ENCODE results near the gene STK26.
A peak's percentile ranks its signal among the peaks of the same experiment; 100 is the strongest.
"Not testable (repeated sequence)": the region's sequence is repeated elsewhere in the genome, so short reads cannot be mapped to it uniquely, and the experiment has no call there.

The STK26 gene

DNA sequence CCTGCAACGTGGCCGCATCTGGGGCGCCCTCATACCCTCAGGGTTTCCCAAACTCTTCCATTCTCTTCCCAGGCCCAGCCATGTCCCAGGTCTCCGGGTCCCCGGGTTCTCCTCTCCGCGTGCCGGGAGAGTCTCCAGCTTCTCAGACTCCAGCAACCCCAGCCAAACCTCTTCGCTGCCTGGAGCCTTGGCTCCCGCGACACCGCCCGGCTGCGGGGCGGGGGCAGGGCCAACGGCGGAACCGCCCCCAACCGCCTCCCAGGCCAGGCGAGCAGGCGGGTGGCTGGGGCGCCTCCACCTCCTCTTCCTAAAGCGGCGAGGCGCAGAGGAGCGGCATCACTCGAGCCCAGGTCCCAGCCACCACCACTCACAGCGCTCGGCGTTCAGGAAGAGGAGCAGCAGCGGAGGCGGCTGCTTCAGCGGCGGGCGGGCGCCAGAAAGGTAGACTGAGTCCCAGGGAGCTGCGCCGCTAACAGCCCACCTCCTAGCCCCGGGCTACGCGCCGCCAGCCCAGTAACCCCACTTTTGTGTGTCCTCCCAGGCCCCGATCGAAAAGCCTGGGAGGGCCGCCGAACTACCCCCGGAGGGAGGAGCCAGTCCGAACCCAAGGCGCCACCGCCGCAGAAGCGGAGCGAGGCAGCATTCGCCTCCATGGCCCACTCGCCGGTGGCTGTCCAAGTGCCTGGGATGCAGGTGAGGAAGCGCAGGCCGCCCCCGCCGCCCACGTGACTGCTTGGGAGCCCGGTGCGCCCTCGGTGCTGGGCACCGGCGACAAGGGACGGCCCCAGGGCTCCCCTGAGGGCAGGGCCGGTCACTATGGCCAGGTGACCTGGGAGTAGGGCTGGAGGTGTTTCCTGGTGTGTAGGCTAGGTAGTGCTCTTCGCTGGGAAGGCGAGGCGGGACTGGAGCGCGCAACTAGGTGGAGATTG lies at the start of gene STK26:
Gene STK26, plus strand, starts transcription at position 336 of the 929 bp plus-strand sequence. Its CDS starts 316 bp downstream, at position 652.
- peak; percentile 52 for DNase-seq

- no peak for DNase-seq
These were observed 47.3 kb upstream of the STK26 start for GRCh38 chrX:131975851-131976250.

- DNase-seq = no peak
These were observed 45.5 kb upstream of the STK26 start for GRCh38 chrX:131977619-131978018.

GRCh38 chrX:131979116-131979515 lies 44.0 kb upstream of the STK26 start:
- no peak for DNase-seq

GRCh38 chrX:131985526-131986049 lies 37.5 kb upstream of the STK26 start:
- DNase-seq = no peak

DNA sequence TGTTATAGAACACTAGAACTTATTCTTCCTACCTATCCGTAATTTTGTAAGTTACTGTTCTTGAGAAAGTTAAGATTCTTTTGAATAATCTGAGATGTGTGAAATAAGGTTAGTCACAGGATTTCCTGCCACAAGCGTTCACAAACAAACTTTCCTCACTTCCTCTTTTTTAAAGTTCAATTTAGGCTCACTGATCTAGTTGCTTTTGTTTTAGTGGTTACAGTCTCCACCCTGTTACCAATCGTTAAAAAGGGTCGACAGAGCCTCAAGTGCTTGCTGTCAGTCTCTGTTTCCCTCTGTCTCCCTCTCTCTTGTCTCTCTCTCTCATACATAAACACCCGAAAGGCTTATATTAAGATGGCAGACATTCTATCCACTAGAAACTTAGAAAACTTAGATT lies 35.9 kb upstream of the STK26 start:
- DNase-seq = no peak

GRCh38 chrX:131988236-131988635 lies 34.9 kb upstream of the STK26 start:
- no peak for DNase-seq

DNA sequence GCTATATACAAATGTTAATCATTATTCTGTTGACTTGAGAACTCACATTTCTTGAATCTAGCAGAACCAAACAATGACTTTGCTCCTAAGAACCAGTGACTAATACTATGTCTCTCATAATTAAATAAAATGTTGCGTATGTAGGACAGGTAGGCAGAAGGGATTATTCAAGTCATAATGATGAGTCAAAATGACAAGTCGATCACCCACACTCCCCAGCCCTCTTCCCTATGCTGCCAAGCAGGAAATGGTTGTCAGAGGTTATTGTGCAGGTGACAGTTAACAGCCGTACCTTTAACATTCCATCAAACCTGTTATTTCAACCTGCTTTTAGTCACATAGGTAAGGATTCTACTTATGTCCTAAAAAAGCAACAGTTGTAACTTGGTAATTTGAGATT lies 22.0 kb upstream of the STK26 start:
- no peak for DNase-seq

GRCh38 chrX:132004728-132005127 lies 18.4 kb upstream of the STK26 start:
- DNase-seq = no peak

DNA sequence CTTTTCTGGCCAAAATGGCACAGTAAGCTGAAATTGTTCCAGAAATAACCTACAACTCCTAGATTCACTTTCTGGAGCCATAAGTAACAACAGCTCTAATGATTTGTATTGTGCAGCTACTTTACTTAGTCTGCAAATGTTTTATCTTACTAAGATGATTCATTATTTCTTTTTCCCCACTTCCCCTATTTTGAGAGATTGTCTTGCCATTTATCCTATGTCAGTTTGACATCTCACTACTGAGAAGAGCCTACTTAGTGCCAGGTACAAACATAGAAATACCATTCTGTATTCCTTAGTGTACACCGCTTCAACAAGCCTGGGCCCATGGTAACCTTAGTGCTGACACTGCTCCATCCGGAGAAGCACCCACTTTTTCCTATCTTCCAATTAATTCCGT lies 13.8 kb upstream of the STK26 start:
- DNase-seq = no peak

GRCh38 chrX:132010213-132010612 lies 12.9 kb upstream of the STK26 start:
- not testable (repeated sequence) for DNase-seq

- peak; percentile 2 for DNase-seq
These were observed 7.2 kb upstream of the STK26 start for GRCh38 chrX:132015875-132016274.

GRCh38 chrX:132016628-132017430 lies 6.3 kb upstream of the STK26 start:
- DNase-seq = no peak

- DNase-seq = no peak
These were observed 5.5 kb upstream of the STK26 start for GRCh38 chrX:132017431-132018185.

- DNase-seq = no peak
These were observed 720 bp upstream of the STK26 start for GRCh38 chrX:132022198-132022966.

DNA sequence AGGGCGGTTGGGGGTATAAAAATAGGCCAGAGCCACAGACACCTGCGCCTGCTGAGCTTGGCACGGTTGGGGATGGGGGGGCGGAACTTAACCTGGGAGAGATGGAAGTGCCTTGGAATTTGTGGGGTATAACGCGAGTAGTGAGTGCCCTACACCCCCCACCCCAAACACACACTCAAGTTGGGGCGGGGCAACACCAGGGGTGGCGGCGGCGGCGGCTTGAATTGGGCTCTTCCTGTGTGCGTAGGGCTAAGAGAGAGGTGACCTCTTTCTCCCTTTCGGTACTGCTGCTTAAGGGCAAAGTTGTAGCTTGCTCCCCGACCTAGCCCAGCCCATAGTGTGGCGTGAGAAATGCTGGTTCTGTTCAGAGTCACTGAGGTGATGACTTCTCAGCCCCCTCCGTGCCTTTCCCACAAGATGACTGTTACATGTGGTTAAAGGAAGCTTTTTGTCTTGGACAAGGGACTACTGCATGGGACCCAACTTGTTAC lies 839 bp downstream of the STK26 start:
- DNase-seq = peak; percentile 42

DNA sequence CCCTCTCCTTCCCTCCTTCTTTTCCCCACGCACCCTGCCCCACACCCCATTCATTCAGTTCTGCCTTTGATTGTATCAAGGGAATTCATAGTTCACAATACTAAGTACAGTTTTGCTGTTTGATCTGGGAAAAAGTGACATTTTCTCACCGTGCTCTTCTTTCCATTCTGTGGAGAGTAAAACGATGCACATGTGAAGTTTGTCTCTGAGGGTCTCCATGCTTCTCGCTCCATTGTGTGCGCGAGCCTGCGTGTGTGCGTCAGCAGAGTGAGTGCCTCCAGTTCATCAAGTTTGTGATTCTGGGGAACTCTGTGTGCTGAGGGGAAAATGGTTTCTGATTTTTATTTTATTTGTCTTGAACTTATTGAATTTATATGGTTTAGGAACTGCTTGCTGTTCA lies 1.9 kb downstream of the STK26 start:
- DNase-seq = no peak

DNA sequence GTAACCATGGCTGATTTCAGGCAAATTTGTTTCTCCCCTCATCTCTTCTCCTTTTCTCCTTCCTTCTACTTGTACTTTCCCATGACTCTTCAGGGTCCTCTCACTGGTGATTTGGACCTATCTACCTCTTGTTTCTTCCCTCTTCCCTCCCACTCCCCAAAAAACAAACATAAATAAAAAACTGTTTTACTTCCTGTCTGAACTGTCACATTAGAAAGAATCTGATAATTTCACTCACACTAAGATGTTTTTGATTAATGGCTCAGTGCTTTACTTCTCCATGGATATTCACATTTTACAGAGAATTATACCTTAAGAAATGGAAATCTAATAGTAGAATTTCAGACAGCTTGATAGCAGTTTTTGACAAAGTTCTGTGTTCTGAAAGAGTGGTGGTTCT lies 7.2 kb downstream of the STK26 start:
- DNase-seq = no peak

DNA sequence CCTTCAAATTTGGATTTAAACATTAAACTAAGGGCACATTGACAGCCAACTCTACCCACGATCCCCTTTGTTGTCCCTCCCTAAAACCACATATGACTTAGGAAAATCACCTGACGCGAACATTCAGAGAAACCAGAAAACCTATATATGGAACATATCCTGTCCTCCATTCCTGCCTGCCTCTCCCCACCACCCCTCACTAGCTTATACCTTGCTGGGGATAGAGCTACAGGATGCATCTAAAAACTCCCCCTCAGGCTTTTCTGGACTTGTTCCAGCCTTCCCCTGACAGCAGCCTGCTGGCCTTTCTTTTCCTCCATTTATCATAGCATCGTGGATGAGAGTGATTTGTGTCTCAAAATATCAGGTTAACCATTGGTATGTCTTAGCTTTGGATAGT lies 8.8 kb downstream of the STK26 start:
- DNase-seq = peak; percentile 19

DNA sequence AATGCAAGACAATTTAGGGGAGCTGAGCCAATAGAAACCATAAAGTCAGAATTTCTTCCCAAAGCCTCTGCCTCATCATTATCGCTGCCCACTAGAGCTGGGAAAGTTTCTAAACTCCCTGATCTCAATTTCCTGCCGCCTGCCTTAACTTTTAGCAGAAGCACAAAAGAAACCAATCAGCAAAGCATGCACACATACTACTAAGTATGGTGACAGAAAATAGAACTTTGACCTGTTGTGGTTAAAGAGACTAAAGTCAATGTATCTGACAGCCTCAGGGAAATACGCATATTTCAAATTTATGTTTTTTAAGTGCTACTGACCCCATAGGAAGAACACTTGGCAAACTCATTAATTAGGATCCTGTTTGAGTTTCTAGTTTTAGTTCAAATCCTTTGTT lies 10.1 kb downstream of the STK26 start:
- no peak for DNase-seq

- DNase-seq = no peak
These were observed 11.5 kb downstream of the STK26 start for GRCh38 chrX:132034648-132035047.

- DNase-seq = no peak
These were observed 14.4 kb downstream of the STK26 start for GRCh38 chrX:132037479-132037993.

Measured in NCI-H69 (cell line).